HG03196 (cell line): ENCODE measurements around the gene ADM2.

Experiments
- ATAC-seq: cut with Tn5 transposase; IDR thresholded peaks from one replicate; pipeline ENCODE4 v1.9.1; 2021; ENCODE audit not compliant: unreplicated experiment

ADM2 gene

DNA sequence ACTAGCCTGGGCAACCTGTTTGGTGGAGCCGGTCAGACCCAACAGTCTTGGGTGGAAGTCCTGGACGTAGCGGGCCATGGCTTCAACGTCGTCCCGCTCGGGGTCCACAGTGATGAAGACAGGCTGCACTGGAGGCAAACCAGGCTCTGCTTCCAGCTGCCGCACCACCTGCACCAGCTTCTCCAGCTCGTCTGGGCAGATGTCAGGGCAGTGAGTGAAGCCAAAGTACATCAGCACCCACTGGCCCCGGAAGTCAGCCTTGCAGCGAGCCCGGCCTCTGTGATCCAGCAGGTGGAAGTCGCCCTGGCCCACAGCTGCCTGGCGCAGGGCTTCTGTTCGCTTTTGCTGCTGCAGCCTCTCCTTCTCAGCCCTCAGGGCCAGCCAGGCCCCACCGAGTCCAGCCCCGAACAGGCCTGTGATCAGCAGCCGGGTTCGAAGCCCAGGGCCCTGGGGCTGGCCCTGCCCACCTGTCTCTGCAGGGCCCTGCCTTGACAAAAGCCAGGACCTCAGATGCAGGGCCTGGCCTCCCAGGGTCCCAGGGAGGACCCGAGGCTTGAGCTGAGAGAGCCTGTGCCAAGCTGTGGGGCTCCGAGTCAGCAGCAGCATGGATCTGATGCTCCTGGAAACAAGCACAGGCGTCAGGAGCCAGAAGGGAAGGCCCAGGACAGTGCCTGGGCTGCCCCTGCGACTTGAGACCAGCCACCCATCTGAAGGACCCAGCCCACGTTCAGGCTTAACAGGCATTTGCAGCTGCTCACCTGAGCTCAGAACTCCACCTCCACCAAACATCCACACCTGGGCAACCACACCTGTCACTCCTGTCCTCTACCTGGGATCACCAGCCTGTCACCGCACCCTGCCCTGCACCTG is 42.7 kb downstream of the ADM2 start:
- ATAC-seq: no peak

DNA sequence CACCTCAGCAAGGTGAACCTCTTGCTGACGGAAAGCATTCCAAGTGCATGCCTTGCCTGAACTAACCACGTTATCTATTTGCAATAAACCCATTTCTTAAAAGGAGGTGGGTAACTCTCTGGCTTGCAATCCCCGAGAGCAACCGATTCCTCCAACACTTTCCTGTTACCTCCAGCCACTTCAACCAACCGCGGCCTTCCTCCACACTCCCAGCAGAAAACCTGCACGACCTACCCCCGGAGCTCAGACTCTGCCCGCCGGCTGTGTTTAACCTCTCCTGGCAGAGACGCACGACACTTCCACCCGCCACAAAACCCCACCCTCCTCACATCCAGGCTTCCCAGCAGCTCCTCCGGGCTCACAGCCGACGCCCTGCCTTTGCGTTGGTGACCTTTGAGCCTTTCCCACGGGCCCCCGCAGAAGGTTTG is 43.3 kb downstream of the ADM2 start:
- ATAC-seq: no peak

DNA sequence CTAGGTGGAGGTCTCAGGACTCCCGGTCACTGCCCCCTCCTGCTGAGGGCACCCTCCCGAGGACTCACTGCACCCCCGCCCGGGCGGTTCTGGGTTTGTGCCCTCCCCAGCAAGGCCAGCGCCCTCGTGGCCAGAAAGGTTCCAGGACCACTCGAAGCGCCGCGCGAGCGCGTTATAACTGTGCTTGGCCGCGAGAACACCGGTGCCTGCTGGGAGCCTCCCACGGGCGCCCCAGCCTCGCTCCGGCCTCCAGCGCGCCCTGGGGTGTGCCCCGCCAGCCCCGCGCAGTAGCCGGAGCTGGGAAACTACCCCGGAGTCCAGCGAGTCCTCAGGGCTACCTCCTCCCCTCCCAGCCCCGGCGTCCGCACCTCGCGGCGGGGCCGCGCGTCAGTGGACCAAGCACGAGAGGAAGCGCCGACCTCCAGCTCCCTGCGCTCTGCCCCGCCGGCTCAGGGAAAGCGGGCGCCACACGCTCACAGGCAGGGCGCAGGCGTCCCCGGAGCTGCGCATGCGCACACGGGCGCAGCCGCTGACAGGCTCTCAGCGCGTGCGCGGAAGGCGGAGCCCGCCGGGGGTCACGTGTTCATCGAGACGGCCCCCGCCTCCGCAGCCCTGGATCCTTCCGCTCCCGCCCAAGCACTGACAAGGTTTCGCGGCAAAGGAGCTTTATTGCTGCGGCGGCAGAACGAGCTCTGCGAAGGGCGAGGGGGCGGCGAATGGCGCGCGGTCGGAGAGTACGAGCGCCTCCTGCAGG is 43.9 kb downstream of the ADM2 start, which contains the start of gene SCO2:
Gene SCO2, minus strand, starts transcription at position 495 of the 754 bp plus-strand sequence. CDS start 1,187 bp downstream, outside the sequence.
- ATAC-seq: peak; percentile 38

DNA sequence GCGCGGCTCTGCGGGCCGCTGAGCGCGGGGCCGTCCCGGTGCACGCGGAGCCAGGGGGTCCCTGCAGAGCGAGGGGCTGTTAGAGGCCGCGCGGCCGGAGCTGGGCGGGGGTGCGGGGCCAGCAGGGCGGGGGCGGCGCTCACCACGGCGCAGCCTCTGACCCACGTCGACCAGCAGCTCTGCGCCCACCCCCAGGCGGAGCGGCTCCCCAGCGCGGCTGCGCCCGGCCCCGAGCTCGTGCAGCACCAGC is 44.4 kb downstream of the ADM2 start:
- ATAC-seq: peak; percentile 6

DNA sequence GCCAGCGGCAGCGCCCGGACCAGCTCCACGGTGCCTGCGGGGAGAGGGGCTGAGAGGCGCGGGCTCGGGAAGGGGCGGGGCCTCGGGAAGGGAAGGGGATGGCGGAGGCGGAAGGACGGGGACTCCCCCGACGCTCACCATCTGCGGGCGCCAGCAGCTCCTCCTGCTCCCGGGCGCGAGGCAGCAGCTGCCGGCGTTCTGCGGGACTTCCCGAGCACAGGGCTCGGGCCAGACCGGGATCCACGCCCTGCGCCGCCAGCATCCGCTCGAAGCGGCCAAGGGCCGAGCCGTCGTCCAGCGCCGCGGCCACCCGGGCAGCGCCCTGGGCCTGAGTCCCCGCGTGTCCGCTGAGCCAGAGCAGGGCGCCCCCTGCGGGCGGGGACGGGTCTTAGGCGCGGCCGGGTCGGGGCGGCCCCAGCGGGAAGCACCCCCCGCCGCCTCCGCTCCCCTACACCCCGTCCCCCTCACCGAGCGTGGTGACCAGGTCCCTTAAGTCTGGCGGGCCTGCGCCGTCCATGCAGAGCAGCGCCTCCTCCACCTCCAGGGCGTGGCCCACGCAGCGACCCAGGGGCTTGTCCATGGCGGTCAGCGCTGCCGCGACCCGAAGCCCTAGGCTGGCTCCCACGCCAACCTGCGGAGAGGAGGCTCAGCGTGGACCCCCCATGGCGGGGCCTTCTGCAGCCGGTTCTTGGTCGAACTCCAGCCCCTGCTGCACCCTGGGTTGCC is 44.9 kb downstream of the ADM2 start:
- ATAC-seq: peak; percentile 26

DNA sequence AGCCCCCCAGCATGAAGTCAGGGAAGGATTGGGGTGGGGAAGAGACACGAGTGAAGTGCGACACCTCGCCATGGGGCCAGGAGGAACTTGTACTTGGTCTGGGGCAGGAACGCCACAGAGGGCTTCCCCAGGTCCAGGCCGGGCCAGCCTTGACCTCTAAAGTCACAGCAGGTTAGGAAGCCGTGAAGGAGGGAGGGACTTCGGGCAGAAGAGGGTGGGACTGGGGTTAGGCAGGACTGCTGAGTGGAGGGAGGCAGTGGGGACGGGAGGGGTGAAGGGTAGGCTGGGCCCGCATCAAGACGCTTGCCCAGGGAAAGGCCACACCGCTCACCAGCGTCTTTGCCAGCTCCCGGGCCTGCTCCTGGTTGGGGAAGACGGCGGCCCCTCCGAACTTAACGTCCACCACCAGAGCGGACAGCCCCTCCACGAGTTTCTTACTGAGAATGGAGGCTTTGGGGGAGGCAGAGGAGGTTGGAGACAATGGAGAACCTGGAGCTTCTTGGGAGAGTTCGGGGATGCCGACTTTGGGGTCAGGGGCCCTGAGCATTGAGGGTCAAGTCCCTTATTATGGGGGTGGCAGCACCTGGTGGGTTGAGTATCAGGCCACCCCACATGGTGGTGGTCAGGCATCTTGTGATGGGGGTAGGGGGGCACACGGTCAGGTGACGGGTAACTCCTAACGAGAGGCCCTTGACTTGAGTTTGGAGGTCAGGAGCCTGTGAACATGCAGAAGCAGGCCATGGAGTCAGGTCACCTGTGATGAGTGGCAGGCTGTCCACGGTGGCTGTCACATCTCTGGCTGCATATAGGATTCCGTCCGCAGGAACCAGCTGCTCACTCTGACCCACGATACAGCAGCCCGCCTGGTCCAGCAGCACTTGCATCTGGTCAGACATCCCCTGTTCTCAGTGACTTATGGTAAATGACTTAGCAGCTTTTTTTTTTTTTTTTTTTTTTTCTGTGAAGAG is 45.8 kb downstream of the ADM2 start:
- ATAC-seq: peak; percentile 11

DNA sequence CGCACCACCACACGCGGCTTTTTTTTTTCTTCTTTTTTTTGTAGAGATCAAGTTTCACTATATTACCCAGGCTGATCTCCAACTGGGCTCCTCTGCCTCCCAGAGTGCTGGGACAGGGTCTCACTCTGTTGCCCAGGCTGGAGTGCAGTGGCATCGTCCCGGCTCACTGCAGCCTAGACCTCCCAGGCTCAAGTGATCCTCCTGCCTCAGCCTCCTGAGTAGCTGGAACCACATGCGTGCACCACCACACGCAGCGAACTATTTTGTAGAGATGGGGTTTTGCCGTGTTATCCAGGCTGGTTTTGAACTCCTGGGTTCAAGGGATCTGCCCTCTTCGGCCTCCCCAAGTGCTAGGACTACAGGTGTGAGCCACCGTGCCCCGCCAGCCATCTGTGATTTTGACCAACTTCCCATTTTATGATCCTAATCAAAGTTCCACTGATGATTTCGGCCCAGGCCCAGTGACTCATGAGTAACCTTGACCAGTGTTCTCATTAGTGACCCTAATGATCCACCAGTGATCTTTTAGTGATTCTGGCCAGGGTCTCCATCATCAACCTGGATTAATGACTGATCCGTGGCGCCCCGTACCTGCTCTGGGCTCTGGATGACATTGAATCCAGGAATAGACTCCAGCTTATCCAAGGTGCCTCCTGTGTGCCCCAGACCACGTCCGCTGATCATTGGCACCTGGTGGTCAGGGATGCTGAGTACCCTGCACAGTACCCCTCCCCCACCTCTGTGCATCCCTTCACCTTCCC is 46.8 kb downstream of the ADM2 start:
- no peak for ATAC-seq

DNA sequence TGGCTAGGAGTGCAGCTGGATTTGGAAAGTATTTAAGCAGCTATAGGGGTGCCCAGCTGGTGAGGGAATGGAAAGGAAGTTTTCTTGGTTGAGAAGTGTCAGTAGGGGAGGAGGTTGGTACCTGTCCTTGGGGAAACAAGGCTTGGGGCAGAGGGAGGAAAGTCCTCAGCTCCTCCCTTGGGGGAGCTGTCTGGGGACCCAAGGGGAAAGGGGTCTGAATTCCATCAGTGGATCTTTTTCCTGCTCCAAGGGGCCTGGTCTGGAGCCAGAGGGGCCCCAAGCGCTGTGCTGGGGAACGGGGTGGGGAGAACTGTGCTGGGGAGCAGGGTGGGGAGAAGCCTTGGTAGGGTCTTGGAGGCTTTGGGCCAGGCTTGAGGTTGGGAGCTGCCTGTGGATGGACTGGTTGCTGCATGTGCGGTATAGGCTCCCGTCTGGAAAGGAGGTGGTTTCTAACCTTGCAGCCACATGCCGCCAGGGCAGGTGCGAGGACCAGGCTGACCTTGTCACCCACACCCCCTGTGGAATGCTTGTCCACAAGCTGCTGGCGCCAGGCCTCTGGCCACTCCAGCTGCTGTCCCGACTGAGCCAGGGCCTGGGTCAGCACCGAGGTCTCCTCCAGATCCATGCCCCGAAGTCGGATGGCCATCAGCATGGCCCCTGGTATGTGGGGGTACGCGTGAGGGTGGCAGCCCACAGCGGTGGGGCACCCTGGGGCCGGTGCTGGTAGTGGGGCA is 47.5 kb downstream of the ADM2 start:
- no peak for ATAC-seq

DNA sequence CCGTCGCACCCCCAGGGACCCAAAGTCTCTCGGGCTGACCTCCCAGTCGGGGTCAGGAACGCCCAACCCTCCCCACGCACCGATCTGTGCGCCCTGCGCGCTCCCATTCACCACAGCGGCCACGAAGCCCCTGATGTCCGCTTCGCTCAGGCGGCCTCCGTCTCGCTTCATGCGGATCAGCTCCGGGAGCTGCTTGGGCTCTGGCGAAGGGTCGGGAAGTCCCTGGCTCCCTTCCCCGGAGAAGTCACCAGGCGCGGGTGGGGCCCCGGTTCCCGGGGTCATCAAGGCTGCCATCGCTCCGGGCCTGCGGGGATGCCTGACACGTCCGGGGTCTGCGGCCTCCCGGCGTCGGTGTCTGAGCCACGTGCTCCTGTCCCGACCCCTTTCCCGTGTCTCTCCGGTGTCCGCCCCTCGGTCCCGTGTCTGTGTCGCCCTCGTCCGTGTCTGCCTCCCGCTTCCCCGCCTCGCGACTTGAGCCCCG is 48.1 kb downstream of the ADM2 start:
- ATAC-seq: no peak

DNA sequence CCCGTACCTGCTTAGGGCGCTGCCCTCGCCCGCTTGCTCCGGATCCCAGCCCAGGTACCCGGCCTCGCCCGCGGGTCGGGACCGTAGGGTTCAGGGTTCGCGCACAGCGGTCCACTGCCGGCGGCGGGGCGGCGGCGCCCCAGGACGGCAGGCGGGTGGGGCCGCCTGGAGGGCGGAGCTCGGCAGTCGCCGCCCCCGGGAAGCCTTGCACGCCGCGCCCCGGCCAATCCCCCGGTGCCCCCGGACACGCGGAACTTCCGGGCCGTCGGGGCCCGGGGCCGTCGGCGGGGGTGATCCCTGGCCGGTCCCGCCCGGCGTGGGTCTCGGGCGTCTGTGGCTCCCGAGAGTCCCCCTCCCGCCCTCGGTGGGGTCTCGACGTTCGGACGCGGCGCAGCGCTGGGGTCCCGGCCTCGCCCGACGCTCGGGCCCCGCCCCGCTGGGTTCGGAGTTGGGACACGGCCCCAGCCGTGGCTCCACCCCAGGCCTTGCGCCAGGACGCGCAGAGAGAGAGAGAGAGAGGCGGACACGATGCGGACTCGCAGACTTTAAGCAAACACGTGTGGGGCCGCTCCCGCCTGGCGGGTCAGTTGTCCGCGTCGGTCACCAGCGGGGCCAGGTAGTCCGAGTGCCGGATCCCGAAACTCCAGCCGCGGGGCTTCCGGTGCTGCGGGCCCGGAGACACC is 48.7 kb downstream of the ADM2 start, which contains the start of gene TYMP:
Gene TYMP, minus strand, starts transcription at position 116 of the 683 bp plus-strand sequence. CDS start 303 bp downstream, outside the sequence.
- no peak for ATAC-seq

DNA sequence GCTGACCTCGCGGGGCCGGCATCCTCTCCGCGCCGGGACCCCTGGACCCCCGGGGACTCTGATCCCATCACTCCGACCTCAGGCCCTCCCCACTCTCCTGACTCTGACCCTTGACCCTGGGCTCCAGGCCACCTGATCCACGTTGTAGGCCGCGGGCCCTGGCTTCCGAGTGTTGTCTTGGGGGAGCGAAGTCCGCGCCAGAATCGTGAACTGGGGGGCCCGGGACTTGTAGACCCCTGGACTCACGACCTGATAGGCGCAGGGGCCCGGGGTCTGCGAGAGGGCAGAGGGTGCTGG is 49.2 kb downstream of the ADM2 start:
- ATAC-seq: no peak

DNA sequence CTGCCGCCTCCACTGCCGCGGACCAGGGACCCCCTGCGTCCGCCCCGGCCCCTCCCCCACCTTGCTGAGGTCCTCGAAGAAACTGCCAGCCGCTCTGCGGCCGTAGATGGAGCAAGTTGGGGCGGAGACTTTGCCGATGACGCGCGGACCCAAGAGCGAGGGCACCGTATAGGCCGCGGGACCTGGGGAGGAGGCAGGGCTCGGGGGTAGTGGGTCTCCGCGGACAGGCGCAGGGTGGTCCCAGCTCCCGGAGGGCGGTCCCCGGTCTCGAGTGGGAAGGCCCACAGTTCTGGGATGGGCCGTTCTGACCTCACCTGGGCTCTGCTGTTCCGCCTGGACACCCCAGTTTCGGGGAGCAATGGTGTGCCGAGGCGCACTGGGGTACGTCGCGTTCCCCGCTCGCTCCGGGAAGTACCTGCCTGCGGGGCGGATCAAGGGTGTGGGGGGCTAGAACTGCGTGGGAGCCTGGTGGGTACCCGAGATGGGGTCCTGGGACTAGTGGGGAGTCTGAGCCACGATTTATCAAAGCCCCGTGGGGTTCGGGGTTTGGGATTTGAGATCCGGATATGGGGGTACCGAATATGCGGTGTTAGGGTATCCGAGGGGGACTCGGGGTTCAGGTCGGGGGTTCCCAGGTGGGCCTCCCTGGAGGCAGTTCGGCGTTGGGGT is 49.7 kb downstream of the ADM2 start:
- ATAC-seq: no peak

DNA sequence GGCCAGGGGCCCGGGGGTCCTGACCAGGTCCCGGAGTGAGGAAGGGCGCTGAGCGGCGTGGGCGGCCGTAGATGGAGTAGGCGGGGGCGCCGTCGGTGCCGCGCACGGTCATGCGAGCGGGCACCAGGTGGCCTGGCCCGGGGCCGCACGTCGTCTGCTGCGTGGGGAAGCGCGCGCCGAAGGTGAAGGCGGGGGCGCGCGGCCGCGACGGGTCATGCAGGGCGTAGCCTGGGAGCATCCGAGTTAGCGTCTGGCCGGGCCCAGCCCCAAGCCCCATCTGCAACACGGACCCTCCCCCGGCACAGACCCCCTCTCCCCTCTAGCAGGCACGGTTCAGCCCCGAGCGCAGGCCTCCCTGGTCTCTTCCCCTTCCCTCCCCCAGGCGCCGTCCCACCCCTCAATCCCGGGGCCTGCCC is 50.2 kb downstream of the ADM2 start:
- ATAC-seq: no peak

DNA sequence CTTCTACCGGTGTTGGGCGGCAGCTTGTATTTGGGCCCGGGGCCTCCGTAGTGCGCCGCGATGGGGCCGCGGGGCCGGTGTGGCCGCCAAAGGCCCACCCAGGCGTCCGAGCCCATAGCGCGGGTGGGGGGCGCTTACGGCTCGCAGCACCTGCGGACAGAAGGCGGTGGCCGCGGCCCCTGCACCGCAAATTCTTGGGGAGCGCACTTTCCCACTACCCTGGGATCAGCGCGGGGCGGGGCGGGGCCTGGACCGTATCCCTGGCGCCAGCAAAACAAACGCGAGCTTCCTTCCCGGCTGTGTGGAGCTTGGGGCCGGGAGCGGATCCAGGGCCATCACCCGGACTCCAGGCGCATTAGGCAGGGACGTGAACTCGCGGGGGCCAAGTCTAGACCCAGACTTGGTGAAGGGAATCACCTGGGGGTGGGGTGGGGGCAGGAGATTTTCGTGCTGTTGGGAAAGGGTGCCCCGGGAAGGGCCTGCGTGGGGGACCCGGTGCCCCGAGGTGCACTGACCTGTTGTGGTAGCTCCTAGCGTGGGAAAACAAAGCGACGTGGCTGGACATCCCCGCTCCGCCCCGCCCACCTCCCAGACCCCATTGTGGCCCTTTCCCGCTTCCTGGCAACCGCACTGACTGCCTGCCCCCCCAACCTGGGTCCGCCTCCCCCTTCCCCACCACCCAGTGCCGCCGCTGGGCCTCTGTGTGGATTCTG is 50.8 kb downstream of the ADM2 start:
- ATAC-seq: no peak

DNA sequence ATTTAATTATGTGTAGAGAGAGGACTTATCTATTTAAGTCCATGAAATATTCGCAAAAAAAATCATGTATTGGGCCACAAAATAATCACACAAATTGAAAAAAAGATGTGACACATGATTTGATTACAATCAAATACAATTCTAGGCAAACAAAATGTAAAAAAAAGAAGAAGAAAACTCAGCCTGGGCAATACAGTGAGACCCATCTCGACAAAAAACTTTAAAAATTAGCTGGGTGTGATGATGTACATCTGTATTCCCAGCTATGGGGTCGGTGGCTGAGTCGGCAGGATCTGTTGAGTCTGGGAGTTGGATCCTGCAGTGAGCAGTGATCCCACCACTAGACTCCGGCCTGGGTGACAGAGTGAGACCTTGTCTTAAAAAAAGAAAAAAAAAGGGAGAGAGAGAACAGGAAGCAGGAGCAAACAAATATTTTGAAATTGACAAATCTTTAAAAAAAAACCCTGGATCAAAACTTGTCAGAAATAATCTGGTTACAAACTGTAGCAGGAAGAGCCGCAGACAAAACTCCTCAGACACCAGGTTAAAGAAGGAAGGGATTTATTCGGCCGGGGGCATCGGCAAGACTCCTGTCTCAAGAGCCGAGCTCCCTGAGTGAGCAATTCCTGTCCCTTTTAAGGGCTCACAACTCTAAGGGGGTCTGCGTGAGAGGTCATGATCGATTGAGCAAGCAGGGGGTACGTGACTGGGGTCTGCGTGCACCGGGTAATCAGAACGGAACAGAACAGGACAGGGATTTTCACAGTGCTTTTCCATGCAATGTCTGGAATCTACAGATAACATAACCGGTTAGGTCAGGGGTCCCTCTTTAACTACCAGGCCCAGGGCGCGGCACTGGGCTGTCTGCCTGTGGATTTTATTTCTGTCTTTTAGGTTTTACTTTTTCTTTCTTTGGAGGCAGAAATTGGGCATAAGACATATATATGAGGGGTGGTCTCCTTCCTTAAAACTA is 51.8 kb downstream of the ADM2 start:
- no peak for ATAC-seq
